ENCODE data around the gene SCAF1.

Gene SCAF1

DNA sequence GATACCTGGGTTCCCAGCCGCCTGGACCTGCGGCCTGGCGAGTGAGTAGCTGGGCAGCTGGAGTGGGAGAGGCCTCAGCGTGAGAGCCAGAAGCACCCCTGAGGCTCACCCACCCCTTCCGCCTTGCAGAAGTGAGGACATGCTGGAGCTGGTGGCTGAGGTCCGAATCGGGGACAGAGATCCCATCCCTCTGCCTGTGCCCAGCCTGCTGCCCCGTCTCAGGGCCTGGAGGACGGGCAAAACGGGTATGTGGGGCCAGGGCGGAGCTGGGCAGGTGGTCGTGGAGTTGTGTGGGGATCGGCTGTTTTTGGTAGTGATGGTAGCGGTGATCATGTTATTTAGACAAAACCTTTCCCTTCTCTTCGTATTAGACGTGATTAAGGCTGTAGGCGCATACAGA is 4.6 kb downstream of the SCAF1 start:
- DNase-seq (ENCODE audit: low read depth in 2 of 2), result no peak

DNA sequence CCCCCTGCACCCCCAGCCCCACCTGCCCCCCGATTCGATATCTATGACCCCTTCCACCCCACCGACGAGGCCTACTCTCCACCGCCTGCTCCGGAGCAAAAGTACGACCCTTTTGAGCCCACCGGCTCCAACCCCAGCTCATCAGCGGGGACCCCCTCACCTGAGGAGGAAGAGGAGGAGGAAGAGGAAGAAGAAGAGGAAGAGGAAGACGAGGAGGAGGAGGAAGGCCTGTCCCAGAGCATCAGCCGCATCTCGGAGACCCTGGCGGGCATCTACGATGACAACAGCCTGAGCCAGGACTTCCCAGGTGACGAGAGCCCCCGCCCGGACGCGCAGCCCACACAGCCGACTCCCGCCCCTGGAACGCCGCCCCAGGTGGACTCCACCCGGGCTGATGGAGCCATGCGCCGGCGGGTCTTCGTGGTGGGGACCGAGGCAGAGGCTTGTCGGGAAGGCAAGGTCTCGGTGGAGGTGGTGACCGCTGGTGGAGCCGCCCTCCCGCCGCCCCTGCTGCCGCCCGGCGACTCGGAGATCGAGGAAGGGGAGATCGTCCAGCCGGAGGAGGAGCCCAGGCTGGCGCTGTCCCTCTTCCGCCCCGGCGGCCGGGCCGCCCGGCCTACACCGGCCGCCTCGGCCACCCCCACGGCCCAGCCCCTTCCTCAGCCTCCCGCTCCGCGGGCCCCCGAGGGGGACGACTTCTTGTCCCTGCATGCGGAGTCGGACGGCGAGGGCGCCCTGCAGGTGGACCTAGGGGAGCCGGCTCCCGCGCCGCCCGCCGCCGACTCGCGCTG is 9.2 kb downstream of the SCAF1 start:
- no peak for DNase-seq (ENCODE audit: low read depth in 2 of 2)

DNA sequence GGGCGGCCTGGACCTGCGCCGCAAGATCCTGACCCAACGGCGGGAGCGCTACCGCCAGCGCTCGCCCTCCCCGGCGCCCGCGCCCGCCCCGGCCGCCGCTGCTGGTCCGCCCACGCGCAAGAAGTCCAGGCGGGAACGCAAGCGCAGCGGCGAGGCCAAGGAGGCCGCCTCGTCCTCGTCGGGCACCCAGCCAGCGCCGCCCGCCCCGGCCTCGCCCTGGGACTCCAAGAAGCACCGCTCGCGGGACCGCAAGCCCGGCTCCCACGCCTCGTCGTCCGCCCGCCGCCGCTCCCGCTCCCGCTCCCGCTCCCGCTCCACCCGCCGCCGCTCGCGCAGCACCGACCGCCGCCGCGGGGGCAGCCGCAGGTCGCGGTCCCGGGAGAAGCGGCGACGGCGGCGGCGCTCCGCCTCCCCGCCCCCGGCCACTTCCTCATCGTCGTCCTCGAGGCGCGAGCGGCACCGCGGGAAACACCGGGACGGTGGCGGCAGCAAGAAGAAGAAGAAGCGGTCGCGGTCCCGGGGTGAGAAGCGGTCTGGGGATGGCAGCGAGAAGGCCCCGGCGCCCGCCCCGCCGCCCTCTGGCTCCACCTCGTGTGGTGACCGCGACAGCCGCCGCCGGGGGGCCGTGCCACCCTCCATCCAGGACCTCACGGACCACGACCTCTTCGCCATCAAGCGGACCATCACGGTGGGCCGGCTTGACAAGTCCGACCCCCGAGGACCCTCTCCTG is 10.0 kb downstream of the SCAF1 start:
- no peak for DNase-seq (ENCODE audit: low read depth in 2 of 2)

DNA sequence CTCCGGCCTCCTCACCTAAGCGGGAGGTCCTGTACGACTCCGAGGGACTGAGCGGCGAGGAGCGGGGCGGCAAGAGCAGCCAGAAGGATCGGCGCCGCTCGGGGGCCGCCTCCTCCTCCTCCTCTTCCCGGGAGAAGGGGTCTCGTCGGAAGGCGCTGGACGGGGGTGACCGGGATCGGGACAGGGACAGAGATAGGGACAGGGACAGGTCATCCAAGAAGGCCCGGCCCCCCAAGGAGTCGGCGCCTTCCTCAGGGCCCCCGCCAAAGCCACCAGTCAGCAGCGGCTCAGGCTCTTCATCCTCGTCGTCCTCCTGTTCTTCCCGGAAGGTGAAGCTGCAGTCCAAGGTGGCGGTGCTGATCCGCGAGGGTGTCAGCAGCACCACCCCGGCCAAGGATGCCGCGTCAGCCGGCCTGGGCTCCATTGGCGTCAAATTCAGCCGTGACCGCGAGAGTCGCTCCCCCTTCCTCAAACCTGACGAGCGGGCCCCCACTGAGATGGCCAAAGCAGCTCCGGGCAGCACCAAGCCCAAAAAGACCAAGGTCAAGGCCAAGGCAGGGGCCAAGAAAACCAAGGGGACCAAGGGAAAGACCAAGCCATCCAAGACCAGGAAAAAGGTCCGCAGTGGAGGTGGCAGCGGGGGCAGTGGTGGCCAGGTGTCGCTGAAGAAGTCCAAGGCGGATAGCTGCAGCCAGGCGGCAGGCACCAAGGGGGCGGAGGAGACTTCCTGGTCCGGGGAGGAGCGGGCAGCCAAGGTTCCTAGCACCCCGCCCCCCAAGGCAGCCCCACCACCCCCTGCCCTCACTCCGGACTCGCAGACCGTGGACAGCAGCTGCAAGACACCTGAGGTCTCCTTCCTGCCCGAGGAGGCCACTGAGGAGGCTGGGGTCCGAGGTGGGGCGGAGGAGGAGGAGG is 10.8 kb downstream of the SCAF1 start:
- no peak for DNase-seq (ENCODE audit: low read depth in 2 of 2)

DNA sequence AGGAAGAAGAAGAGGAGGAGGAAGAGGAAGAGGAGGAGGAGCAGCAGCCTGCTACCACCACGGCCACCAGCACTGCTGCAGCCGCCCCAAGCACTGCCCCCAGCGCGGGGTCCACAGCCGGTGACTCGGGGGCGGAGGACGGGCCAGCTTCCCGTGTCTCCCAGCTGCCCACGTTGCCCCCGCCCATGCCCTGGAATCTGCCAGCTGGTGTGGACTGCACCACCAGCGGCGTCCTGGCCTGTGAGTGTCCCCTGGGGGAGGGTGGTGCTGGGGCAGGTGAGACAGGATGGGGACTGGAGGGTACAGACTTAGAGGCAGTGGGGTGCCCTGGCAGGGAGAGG is 11.4 kb downstream of the SCAF1 start:
- DNase-seq (ENCODE audit: low read depth in 2 of 2), result no peak

DNA sequence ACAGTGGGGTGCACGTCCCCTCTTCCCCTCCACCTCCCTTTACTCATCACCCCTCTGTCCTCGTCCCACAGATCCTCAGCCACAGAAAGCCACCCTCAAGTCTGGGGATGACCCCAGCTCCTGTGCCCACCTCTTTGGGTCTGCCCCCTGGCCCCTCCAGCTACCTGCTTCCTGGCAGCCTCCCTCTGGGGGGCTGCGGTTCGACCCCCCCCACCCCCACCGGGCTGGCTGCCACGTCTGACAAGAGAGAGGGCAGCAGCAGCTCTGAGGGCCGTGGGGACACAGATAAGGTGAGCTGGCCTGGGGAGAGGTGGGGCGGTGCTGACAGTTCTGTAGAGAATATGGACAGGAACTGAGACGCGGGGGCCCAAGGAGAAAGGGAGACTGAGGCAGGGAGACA is 12.6 kb downstream of the SCAF1 start:
- no peak for DNase-seq (ENCODE audit: low read depth in 2 of 2)

DNA sequence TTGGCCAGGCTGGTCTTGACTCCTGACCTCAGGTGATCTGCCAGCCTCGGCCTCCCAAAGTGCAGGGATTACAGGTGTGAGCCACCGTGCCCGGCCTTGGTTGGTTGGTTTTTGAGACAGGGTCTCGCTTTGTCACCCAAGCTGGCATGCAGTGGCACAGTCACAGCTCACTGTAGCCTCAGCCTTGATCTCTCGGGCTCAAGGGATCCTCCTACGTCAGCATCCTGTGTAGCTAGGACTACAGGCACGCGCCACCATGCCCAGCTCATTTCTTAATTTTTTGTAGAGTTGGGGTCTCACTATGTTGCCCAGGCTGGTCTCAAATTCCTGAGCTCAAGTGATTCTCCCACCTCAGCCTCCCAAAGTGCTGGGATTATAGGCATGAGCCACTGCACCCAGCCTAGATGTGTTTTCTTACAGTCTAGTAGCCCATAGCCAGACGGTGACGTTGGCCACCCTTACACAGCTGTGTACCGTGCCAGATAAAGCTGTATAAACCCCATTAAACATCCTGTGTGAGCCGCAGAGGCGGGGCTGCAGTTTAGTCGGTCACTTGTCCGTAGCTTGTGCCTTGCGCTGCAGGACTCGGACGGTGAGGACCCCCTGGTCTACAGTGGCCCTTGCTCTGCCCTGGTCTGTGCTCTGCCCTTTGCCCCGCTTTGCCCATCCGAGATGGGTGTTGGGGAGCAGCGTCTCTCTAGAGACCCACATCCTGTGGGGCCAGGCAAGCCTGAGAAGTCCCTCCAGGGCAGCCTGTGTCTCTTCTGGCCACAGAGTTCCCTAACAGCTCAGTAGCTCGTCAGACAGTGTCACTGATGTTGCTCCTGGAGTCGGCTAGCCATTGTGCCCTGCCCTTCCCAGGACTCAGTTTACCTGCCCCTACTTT is 13.8 kb downstream of the SCAF1 start:
- no peak for DNase-seq (ENCODE audit: low read depth in 2 of 2)

DNA sequence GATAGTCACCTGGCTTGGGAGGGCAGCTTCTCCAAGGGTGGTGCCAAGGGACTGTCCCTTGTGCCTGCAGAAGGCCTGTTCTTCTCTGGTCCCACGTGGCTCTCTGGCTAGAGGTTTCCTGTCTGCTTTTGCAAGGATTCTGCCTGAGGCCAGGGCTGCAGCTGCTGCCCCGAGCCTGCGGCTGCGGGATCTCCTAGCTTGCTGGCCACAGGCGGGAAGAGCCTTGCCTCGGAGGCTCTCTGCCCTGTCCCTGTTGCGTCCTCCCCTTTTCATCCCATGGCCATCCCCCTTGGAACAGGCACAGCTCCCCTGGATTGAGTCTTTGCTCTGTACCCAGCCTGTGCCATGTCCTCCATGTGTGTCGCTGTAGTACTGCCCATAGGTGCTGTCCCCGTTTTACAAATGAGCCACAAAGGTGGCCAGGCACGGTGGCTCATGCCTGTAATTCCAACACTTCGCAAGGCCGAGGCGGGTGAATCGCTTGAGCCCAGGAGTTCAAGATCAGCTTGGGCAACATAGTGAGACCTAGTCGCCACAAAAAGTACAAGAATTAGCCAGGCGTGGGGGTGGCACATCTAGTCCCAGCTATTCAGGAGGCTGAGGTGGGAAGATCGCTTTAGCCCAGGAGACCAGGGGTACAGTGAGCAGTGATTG is 14.6 kb downstream of the SCAF1 start:
- DNase-seq (ENCODE audit: low read depth in 2 of 2), result no peak

DNA sequence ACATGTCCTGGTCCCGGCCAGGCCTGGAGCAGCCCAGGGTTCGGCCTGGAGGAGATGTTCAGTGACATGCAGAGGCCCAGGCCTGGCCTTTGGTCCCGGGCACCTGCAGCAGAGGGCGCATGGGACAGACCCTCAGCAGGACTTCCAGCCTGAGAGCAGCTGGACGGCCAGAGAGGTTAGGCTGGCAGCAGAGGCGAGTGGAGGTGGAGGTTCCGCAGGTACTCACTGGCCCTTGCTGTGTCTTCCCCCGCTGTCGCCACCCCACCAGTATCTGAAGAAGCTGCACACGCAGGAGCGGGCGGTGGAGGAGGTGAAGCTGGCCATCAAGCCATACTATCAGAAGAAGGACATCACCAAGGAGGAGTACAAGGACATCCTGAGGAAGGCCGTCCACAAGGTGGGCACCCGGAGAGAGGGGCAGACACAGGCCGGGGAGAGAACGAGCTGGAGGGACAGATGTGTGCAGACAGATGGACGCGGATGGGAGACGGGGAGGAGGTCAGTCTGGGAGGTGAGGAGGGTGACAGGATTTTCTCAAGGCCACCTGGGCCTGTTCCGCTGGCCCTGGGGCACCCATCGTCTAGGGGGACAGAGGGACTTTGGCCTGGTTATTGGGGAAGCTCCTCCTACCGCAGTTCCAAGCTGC is 15.6 kb downstream of the SCAF1 start:
- no peak for DNase-seq (ENCODE audit: low read depth in 2 of 2)

DNA sequence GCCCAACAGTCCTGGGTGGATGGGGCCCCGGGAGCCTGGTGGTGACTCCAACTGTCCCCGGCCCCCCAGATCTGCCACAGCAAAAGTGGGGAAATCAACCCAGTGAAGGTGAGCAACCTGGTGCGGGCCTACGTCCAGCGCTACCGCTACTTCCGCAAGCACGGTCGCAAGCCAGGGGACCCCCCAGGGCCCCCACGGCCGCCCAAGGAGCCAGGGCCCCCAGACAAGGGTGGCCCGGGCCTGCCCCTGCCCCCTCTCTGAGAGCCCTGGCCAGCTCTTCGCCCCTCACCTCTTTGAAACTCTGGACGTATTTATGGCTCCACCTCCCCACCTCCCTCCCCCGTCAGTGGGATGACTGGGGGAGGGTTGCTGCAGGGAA is 16.1 kb downstream of the SCAF1 start:
- DNase-seq (ENCODE audit: low read depth in 2 of 2), result no peak

DNA sequence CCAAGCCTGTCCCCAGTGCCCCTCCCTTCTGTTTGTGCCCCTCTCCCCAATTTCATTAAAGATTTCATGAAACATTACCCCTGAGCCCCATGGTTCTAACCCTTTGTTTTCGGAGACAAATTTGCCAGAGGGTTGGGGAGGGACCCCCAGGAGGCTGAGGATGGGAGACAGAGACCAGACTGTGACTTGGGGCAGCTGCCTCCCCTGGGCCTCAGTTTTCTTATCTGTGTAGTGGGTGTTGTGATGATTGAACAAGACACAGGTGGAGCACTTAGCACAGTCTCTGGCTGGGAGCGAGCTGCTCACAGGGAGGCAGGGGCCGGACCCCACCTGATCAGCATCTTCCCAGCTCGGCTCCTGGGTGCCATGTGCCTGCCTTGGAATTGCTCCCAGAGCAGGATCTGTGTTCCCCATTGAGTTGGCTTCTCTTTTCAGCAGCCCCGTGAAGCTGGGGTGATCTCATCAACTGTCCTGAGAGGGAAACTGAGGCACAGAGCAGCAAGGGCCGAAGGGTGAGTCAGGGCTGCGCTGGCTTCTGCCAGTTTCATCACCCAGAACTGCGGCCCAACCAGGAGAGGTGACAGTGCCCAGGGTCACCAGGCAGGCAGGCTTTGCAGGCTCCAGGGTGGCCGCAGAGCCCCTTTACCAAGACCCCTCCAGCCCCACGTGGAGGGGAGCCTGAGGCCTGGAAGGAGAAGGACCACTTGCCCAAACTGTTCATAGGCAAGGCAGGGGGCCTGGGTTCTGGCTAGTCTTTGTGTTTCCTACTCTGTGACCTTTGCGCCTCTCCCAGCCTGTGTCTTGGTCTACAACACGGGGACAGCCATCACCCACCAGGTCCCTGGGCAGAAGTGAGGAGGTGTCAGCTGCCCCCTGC is 16.8 kb downstream of the SCAF1 start:
- DNase-seq (ENCODE audit: low read depth in 2 of 2), result no peak

DNA sequence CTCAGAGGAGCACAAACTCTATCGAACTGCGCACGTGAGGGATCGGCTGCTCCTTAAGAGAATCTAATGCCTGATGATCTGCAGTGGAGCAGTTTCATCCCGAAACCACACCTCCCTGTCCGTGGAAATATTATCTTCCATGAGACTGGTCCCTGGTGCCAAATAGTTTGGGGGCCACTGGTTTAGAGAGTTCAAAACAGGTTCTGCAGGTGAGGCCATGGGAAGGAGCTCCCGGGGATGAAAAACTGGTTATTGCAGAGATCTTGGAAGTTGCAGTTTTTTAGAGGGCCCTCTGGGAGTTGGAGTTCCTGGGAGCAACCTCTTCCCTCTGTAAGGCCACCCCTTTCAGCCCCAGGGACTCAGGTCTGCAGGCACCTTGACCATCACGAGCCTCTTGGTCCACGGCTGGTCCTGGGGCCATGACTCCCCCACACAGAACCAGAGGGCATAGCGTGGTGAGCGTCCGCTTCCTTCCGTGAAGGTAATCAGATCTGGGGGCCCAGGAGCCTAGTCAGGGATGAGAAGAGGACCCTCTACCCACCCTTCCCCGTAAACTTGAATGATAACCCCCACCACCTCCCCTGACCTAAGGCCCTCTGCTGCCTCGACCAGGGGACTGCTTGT is 18.4 kb downstream of the SCAF1 start:
- DNase-seq (ENCODE audit: low read depth in 2 of 2), result no peak

DNA sequence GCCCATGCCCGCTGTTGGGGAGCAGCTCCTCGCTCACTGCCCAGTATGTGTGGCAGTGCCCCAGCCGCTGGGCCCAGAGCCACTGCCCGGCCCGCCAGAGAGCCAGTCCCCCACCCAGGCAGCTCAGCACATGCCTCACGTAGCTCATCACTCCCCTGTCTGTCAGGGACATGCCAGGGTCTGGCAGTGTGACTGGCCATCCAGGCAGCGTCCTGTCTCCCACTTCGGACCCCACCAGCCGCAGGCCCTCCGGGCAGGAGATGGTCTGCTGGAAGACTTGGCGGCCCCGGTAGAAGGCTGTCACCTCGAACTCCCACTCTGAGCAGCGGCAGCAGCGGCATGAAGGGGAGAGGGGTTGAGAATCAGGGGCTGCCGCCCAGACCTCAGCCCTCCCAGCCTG is 20.0 kb downstream of the SCAF1 start:
- no peak for DNase-seq (ENCODE audit: low read depth in 2 of 2)

DNA sequence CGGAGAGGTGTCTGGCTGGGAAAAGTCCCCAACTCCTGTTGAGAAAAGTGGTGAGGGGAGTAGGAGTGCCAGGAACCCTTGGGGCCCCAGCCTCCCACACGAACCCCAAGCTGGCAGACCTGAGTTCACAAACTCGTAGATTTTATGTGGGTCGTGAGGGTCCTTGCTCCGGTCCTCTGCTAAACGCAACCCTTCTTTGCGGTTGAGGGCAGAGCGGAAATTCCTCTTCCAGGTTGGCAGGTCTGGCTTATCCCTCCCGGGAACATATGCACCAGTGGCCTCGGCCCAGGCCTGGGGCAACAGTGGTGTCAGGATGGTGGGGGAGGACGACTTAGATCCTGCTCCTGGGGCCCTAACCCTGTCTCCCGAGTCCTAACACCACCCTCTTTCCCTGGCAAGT is 21.2 kb downstream of the SCAF1 start:
- DNase-seq (ENCODE audit: low read depth in 2 of 2), result no peak

DNA sequence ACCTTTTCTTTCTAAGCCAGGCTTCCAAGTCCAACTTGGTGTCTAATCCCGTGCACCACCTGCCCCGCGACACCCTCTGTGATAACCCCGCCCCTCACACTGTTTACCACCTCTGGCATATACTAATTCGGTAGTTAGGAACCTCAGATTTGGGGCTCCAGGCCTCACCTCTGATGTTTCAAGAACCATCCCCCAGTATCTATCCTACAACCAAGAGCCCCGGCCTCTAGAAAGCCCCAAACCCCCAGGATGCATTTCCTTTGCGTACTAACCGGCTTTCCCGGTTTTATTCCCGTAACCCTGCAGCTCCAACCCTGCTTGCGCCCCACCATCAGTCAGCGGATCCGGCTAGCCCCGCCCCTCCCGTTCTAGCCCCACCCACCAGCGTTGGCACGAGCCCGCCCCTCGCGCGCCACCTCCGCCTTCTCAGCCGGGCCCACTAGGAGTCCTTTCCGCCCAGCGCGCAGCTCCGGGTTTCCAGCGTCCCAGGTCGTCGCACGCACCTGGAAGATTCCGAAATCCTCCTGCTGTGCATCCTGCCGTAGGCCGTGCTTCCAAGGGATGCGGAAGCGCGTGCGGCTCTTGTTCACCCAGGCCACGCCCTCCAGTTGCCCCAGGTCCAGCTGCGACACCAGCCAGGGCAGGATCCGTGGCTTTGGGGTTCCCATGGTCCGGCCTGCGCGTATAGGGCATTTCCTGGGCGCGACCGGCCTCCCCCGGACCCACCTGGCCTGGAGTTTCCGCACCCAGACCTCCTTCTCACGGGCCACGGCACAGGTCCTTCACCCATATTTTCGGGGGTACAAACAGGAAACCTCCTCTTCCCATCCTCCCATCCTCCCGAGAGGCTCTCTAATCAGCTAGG is 22.4 kb downstream of the SCAF1 start:
- DNase-seq (ENCODE audit: low read depth in 2 of 2), result peak; percentile 83 to 96

DNA sequence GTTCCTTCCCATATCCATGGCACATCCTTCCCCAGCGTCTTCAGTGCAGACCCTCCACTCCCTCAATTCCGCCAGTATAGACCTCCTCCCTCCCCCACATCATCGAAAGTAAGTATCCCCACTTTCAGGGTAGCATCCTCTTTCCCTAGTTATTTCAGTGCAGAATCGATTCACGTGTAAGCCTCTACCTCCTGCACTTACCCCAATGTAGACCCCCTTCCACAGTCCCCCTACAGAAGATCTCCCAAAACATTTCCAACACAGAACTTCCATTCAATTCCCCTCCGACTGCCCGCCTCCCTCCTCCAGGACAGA is 23.0 kb downstream of the SCAF1 start:
- no peak for DNase-seq (ENCODE audit: low read depth in 2 of 2)

DNA sequence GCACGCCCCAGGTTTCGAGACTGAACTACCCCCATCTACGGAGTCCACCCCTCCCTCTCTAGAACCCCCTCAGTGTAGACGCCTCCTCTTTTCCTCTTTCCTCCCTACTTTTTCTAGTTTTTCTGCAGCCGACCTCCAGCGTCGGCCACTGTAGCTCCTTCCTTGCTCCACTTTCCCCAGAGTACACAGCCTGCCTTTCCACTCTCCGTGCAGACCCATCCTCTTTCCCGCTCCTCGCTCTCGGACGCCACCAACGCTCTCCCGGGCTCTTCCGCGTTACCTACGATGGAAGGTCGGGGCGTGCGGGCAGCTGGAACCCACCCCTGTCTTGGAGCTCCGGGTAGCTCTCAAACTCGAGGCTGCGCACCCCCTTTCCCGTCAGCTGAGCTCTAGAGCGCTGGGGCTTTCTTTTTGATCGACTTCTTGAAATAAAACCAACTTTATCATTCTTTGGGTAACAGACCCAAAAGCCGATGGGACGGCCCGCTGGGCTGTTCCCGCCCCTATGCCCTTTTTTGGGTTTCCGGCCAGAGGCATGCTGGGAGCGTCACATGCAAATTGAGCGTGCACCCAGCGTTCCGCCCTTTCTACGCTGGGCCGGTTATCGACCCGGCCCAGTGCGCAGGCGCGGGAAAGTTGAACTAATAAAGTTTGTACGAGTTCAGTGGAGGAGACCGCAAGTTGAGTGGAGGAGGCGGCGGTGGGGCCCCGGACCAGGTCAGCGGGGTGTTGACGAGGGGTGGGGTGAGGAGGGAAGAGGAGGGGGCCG is 23.5 kb downstream of the SCAF1 start, which contains the start of the genes BCL2L12 and IRF3:
Gene BCL2L12, plus strand, starts transcription at position 583 of the 769 bp plus-strand sequence. CDS start 760 bp downstream, outside the sequence.
Gene IRF3, minus strand, starts transcription at position 507 of the 769 bp plus-strand sequence. CDS start 1,019 bp downstream, outside the sequence.
- DNase-seq (ENCODE audit: low read depth in 2 of 2), result peak; percentile 98 to 100
